SK-N-DZ (cell line): ENCODE results near the gene CDC42BPB.

Experiments used
- DNase-seq: peaks from one replicate; pipeline ENCODE4 v3.0.0-alpha.2; 2015; ENCODE audit warnings: low spot score

CDC42BPB gene

DNA sequence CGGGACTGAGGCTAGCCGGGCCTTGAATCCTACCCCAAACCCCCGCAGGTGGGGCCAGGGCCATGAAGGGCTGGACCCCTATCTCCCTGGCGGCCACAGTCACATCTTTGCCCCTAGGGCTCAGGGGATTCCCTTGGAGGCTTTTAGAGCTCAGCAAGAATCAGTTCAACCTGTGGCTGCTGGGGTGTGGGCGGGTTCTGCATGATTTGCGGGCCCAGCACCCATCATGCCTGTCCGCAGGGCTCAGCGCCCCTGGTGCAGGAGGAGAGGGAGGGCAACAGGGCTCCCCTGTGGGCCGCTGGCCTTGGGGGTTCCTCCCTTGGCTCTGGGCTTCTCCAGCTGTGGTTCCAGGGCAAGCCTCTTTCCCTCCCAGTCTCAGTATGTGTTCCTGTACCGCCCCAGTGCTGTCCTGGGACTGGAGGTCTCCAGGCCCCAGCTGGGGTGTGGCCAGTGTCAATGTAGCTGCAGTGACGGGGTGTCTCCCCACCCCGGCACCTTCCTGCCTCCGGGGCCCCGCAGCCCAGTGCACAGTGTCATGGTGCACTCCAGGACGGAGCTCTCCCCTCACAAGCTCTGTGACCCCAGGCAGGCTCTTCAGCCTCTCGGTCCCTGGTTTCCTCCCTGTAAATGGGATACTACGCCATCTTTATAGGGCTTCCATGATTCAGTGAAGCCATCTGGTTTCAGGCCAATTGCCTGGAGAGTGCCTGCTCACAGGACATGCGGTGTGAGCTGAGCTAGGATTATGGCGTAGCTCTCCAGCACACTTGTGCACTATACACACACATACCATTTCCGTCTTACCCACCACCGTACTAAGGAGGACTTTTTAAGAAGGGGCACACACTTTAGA, 16.8 kb upstream of the CDC42BPB start:
- no peak for DNase-seq

- no peak for DNase-seq
These were observed 16.1 kb upstream of the CDC42BPB start for GRCh38 chr14:103073367-103073875.

GRCh38 chr14:103072595-103073366, 15.4 kb upstream of the CDC42BPB start:
- DNase-seq = no peak

DNA sequence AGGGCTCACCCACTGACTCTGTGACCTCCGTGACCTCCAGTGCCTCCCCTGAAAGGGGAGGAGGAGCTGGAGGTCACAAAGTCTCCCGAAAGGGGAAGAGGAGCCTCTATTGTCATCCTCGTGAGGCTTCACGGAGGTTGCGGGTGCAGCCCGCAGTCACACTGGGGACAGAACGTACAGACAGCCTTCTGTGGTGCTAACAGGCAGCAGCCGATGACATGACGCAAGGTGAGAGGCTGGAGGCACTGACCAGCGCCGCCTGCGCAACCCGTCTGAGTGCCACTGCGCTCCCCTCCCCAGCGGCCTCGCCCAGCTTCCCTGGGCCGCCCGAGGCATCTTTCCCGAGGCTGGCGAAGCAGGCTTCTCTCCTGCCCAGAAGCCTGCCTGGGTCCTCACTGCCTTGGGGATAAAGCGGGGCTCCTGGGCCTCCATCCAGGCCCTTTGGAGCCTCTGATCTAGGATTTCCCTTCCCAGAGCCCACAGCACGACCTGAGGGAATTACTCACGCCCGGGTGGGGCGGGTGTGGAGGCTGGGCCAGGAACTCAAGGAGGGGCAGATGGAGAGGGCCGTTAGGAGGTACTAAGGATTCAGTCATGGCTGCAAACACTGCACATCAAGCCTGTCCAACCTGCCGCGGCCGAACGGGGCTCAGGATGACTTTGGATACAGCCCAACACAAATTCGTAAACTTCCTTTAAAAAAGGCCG, 14.3 kb upstream of the CDC42BPB start:
- DNase-seq = no peak

DNA sequence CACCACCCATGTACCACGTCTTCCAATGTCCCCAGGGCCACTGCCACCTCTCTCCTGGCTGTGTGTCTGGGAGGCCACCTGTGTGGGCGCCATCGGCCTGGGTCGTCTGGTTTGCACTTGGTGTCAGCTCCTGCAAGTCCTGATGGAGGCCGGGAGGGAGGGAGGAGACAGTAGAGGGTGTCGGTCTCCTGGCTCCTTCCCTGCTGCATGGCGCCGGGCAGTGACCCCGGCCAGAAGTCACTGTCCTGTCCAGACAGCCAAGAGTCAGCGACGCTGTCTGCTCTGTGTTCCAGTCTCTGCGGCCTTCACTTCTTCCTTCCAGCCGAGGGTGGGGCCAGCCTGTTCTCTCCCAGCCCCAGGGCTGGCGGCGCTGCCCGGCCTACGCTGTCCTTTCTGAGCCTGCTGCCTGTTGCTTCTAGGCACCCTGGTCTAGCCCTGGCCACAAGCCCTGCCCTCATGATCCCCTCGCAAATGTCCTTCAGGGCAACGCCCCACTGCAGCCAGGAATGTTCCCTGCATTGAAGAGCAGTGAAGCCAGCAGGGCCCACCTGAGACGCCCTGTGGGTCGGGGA, 13.7 kb upstream of the CDC42BPB start:
- no peak for DNase-seq

DNA sequence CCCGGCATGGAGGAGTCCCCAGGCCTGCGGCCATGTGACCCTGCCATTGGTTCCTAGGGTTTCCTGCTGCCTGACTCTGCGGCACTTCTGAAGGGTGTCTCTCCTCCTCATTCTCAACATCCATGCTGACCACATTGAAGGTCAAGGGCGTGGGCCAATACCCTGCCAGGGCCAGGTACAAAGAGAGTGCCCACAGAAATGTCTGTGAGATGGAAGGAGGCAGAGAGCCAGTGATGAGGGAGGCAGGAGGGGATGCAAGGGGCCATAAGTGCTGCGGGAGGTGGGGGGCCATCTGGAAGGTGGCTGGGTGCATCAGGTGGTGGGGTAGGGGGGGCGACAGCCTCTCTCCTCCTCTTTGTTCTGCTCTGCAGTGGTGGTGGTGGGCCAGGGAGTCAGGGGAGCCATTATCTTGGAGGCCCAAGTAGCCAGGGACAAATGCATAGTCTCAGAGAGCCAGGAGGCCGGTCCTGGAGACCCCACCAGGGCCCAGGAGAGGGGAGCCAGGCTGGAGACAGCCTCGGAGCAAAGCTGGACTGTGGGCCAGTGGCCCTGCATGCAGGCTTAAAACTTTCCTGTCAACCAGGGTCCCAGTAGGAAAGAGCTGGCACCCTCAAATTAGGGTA, 13.0 kb upstream of the CDC42BPB start:
- no peak for DNase-seq

GRCh38 chr14:103068351-103069073, 11.2 kb upstream of the CDC42BPB start:
- no peak for DNase-seq

DNA sequence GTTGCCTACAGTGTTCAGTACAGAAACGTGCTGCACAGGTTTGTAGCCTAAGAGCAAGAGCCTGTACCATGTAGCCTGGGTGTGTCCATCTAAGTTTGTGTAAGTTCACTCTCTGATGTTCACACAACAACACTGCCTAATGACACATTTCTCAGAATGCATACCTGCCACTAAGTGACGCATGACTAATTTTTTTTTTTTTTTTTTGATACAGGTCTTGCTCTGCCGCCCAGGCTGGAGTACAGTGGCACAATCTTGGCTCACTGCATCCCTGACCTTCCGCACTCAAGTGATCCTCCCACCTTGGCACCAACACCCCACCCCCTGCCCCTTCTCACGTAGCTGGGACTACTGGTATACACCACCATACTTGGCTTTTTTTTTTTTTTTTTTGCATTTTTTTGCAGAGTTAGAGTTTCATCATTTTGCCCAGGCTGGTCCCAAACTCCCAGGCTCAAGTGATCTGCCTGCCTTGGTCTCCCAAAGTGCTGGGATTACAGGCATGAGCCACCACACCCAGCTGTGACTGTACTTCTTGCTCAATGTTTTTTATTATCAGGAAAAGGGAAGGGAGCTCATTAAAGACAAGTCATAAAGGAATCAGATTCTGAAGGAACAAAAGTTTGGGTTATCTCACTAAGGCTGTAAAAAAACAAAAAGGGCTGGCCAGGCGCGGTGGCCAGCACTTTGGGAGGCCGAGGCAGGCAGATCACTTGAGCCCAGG, 10.0 kb upstream of the CDC42BPB start:
- DNase-seq = no peak

GRCh38 chr14:103066399-103066798, 9.1 kb upstream of the CDC42BPB start:
- no peak for DNase-seq

DNA sequence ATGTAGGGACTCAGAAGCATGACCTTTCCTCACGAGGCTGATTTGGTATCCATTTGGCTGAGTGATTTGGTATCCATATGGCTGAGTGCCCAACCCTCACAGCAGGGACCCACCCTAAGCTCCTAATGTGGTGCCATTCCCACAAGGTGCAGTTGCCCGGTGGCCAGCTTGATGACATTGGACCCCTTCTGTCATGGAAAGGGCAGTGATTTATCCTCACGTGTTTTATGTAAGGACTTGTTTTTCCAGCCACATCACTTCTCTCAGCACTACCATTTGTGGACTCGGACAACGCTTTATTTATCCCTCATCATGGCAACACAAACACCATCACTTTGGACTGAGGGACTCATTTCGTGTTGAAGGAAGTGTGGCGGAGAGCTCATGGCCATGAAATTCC, 8.5 kb upstream of the CDC42BPB start:
- no peak for DNase-seq

- no peak for DNase-seq
These were observed 7.6 kb upstream of the CDC42BPB start for GRCh38 chr14:103064978-103065377.

DNA sequence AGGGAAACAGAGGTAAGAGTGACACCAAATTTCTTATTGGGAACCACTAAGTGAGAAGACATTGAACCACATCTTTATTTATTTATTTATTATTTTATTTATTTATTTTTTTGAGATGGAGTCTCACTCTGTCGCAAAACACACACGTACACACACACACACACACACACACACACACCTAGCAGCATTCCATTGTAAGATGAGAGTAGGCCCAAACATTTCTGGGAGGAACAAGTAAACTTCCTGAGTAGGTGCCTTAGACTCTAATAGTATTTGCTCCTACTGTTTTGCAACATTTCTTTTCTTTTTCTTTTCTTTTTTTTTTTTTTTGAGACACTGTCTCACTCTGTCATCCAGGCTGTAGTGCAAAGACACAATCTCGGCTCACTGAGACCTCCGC, 7.1 kb upstream of the CDC42BPB start:
- DNase-seq = no peak

DNA sequence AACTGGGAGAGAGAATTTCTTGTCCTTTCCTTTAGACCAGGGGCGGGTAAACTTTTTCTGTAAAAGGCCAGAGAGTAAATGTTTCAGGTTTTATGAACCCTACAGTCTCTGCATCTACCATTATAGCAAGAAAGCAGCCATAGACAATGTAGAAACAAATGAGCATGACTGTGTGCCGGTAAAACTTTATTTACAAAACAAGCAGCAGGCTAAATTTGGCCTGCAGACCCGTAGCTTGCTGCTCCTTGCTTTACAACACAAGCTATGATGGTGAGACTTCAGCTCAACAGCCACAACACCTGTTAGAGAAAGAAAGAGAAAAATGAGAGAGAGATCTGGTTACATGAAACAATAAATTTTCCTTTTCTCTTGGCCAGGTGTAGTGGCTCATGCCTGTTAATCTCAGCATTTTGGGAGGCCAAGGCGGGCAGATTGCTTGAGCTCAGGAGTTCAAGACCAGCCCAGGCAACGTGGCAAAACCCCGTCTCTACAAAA, 4.2 kb upstream of the CDC42BPB start:
- no peak for DNase-seq

DNA sequence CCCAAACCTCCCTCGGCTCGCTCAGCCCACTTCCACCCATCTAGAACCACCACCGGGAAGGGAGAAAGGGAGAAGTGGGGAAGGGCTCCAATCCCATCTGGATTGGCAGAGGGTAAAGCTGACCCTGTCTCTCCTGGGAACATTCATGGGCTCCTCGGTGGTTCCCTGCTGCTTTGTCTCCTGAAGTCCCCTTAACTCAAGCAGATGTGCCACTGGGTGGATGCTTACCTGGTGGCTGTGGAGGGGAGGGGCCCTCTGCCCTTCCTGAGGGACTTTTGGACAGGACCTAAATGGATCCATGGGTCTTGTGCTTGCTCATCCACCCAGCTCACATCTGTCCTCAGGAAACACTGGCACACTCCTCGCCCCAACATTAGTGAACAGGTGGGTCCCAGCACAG, 2.2 kb upstream of the CDC42BPB start:
- no peak for DNase-seq

DNA sequence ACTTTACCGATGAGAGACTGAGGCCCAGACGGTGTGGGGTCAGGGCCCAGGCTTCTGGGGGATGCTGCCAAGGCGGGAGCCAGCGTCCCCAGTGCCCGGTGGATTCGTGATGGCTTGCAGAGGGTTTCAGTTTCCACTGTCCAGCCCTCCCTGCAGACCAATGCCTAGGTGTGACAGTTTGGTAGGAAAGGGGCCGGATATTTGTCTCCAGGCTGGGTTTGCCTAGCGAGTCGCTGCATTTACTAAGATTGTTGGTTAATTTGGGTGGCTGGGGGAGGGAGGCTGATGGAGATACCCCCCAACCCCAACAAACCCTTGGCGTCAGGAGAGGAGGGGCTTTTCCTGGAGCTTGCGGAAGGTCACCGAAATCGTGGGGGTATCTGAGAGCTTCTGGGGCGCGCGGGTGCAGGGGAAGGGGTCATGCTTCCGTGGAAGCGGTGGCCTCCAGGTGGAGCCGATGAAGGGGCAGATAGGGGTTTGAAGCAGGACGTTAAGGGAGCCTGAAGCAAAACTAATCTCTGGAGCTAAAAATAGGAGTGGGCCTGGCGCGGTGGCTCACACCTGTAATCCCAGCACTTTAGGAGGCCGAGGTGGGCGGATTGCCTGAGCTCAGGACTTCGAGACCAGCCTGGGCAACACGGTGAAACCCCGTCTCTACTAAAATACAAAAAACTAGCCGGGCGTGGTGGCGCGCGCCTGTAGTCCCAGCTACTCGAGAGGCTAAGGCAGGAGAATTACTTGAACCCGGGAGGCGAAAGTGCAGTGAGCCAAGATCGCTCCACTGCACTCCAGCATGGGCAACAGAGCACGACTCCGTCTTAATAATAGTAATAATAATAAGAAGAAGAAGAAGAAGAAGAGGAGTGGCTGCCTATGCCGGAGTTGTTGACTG, 1.1 kb upstream of the CDC42BPB start:
- no peak for DNase-seq

DNA sequence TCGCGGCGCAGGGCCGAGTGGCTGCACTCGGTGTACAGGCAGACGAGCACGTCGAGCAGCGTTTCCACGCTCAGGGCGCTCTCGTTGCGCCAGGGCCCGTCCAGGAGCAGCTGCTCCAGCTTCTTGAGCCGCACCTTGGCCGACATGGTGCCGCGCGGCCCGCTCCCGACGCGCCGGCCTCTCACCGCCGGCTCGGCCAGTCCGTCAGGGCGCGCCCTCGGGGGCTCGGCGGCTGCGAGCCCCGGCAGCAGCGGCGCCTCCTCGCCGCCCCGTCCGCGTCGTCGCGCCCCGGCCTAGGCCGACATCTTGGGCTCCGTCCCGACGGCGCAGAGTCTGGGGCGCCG, 349 bp downstream of the CDC42BPB start:
- DNase-seq = no peak

DNA sequence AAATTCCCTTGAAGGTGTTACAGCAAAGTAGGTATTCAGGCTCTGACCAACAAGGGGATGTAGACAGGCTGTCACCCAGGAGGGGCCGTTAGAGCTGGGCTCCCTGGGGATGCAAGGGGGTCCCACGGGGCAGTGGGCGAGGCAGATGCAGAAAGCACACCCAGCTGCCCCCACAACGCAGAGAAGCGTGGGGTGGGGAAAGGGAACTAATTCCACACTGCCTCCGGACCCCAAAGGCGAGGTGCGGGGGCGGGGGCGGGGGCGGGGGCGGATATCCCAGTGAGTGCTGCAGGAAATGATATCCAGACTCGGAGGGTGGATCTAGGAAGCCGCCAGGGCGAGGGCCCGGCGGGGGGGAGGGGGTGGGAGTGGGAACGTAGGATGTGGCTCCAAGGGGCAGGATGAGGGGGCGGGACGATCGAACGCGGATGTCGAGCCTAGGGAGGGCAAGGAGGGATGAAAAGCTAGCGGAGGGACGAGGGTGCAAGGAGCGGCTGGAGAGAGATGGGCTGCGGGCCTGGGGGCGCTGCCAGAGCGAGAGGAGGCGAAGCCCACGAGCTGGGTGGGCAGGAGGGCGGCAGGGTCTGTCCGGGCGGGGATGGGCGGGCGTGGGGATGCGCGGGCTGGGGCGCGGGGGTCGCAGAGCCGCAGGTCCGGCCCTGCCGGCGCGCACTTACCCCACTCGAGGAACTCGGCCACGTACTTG, 874 bp downstream of the CDC42BPB start:
- DNase-seq = peak; percentile 37

GRCh38 chr14:103055695-103056094, 1.7 kb downstream of the CDC42BPB start:
- no peak for DNase-seq
